Stimulated activated CD8-positive, alpha-beta memory T cell treated with anti-CD3 and anti-CD28 coated beads, Interleukin-4, amount 100 ng/mL, for 24 hours (primary cell): ENCODE results near the gene GNG11.
"Not testable (repeated sequence)": the region's sequence is repeated elsewhere in the genome, so short reads cannot be mapped to it uniquely, and the experiment has no call there.

Experiments
- DNase-seq: peaks from one replicate; pipeline ENCODE4 v3.0.0-alpha.2; 2020; ENCODE audit warnings: low read depth

Gene GNG11

GRCh38 chr7:93921607-93922566 is at the start of gene GNG11:
Gene GNG11 (plus strand): TSS chr7:93921735. CDS start chr7:93922138, 403 bp downstream.
- DNase-seq = peak; percentile 2

GRCh38 chr7:93873998-93874574 is 47.4 kb upstream of the GNG11 start:
- no peak for DNase-seq

GRCh38 chr7:93877742-93878141 is 43.8 kb upstream of the GNG11 start:
- DNase-seq = no peak

- DNase-seq = no peak
Measured at GRCh38 chr7:93879356-93879755, 42.2 kb upstream of the GNG11 start.

- DNase-seq = no peak
Measured at GRCh38 chr7:93882468-93882867, 39.1 kb upstream of the GNG11 start.

- DNase-seq = no peak
Measured at GRCh38 chr7:93883078-93883916, 38.2 kb upstream of the GNG11 start.

GRCh38 chr7:93883917-93884345 is 37.6 kb upstream of the GNG11 start:
- no peak for DNase-seq

- no peak for DNase-seq
Measured at GRCh38 chr7:93884541-93884940, 37.0 kb upstream of the GNG11 start.

GRCh38 chr7:93889261-93889660 is 32.3 kb upstream of the GNG11 start:
- DNase-seq = no peak

GRCh38 chr7:93890041-93890463 is 31.5 kb upstream of the GNG11 start:
- no peak for DNase-seq

- peak; percentile 12 for DNase-seq
Measured at GRCh38 chr7:93890464-93891068, 31.0 kb upstream of the GNG11 start, which contains the start of gene TFPI2. Gene TFPI2 (minus strand): TSS chr7:93890753. CDS start chr7:93890678, 75 bp downstream.

GRCh38 chr7:93894426-93894825 is 27.1 kb upstream of the GNG11 start:
- DNase-seq = no peak

- no peak for DNase-seq
Measured at GRCh38 chr7:93894966-93895640, 26.4 kb upstream of the GNG11 start.

- DNase-seq = no peak
Measured at GRCh38 chr7:93895859-93896600, 25.5 kb upstream of the GNG11 start.

- no peak for DNase-seq
Measured at GRCh38 chr7:93897680-93898079, 23.9 kb upstream of the GNG11 start.

GRCh38 chr7:93902777-93903423 is 18.6 kb upstream of the GNG11 start:
- no peak for DNase-seq

GRCh38 chr7:93906267-93906666 is 15.3 kb upstream of the GNG11 start, which contains the start of gene GNGT1:
Gene GNGT1 (plus strand): TSS chr7:93906567. CDS start chr7:93906747, 180 bp downstream.
- DNase-seq = no peak

GRCh38 chr7:93910076-93910994 is 11.2 kb upstream of the GNG11 start:
- no peak for DNase-seq

- DNase-seq = not testable (repeated sequence)
Measured at GRCh38 chr7:93911242-93911641, 10.3 kb upstream of the GNG11 start.
